Measurements from ENCODE around the gene AKR1C1. TPM values are rescaled to one million over a fixed set of nuclear protein-coding genes. Genes with fewer than 3 reads are reported as not detected.
"Not testable (repeated sequence)": the region's sequence is repeated elsewhere in the genome, so short reads cannot be mapped to it uniquely, and the experiment has no call there.

AKR1C1 gene
- total RNA-seq (10 to 100 TPM in 1 of 2 donors, 1 to 10 TPM in 1; 7.9 to 55.1 TPM), polyA plus RNA-seq (10 to 100 TPM; 36.9 to 53.5 TPM)
- long read RNA-seq, donor 1, result 0 reads
- long read RNA-seq, donor 2, result 0 reads
- long read RNA-seq, donor 3, result 0 reads
- long read RNA-seq, donor 4, result 0 reads
- long read RNA-seq, donor 5, full-length matches to known transcripts, result 1 of 1 reads
- long read RNA-seq, donor 5, partial matches to known transcripts, result 0 of 1 reads
- long read RNA-seq, donor 5, other reads (novel, unspliced or antisense), result 0 of 1 reads

GRCh38 chr10:4962876-4963814 is at the start of gene AKR1C1:
AKR1C1 (plus strand) TSS chr10:4963415; CDS start chr10:4963445, 30 bp downstream.
- WGBS, 2 donors, result 58 to 71% methylated on average over 6 of the region's 7 CpGs

GRCh38 chr10:4914213-4914850 is 48.9 kb upstream of the AKR1C1 start:
- Histone ChIP-seq H3K9ac (ENCODE audit: insufficient read depth in 1 of 2, low read length in 2 of 2) (no peak overlapping the region), H3K4me3 (no peak overlapping the region), H3K27ac (ENCODE audit: low read depth in 1 of 2, low read length in 1 of 2) (no peak overlapping the region), H3K36me3 (ENCODE audit: control insufficient read depth in 4 of 4, insufficient read depth in 4 of 4, low read length in 4 of 4) (no peaks in the 10 kb centered on the region), H3K9me3 (ENCODE audit: control insufficient read depth in 4 of 4, insufficient read depth in 3 of 4, low read length in 3 of 4) (no peaks in the 10 kb centered on the region), H3K4me1 (ENCODE audit: control insufficient read depth in 5 of 5, insufficient read depth in 5 of 5, low read length in 5 of 5) (no peaks in the 10 kb centered on the region), H3K27me3 (ENCODE audit: control insufficient read depth in 3 of 3, insufficient read depth in 3 of 3, low read length in 2 of 3) (no peaks in the 10 kb centered on the region)
- no peak for ATAC-seq (ENCODE audit: insufficient read depth, low FRiP score)
- TF ChIP-seq CTCF (IDR thresholded peaks at IDR 0.05; ENCODE audit: control extremely low read depth, extremely low read depth), result no peak
- DNase-seq, result no peak
- 91 to 94% methylated on average over 6 of the region's 6 CpGs for WGBS, 2 donors

More at GRCh38 chr10:4962876-4963814, at the start of gene AKR1C1:
- not testable (repeated sequence) for H3K36me3 ChIP-seq (ENCODE audit: control insufficient read depth in 4 of 4, insufficient read depth in 4 of 4, low read length in 4 of 4); H3K4me3 ChIP-seq; H3K27me3 ChIP-seq (ENCODE audit: control insufficient read depth in 3 of 3, insufficient read depth in 3 of 3, low read length in 2 of 3); H3K4me1 ChIP-seq (ENCODE audit: control insufficient read depth in 5 of 5, insufficient read depth in 5 of 5, low read length in 5 of 5); H3K9ac ChIP-seq (ENCODE audit: insufficient read depth in 1 of 2, low read length in 2 of 2); H3K9me3 ChIP-seq (ENCODE audit: control insufficient read depth in 4 of 4, insufficient read depth in 3 of 4, low read length in 3 of 4); H3K27ac ChIP-seq (ENCODE audit: low read depth in 1 of 2, low read length in 1 of 2)
- ATAC-seq (ENCODE audit: insufficient read depth, low FRiP score) (peak; percentile 94), DNase-seq (peak in 2 of 3 donors; percentile 24 to 39)

GRCh38 chr10:4916086-4916716 is 47.0 kb upstream of the AKR1C1 start:
- Histone ChIP-seq H3K4me1 (ENCODE audit: control insufficient read depth in 5 of 5, insufficient read depth in 5 of 5, low read length in 5 of 5) (no peaks in the 10 kb centered on the region), H3K27ac (ENCODE audit: low read depth in 1 of 2, low read length in 1 of 2) (no peak overlapping the region), H3K4me3 (no peak overlapping the region), H3K36me3 (ENCODE audit: control insufficient read depth in 4 of 4, insufficient read depth in 4 of 4, low read length in 4 of 4) (no peaks in the 10 kb centered on the region), H3K27me3 (ENCODE audit: control insufficient read depth in 3 of 3, insufficient read depth in 3 of 3, low read length in 2 of 3) (no peaks in the 10 kb centered on the region), H3K9ac (ENCODE audit: insufficient read depth in 1 of 2, low read length in 2 of 2) (no peak overlapping the region), H3K9me3 (ENCODE audit: control insufficient read depth in 4 of 4, insufficient read depth in 3 of 4, low read length in 3 of 4) (no peaks in the 10 kb centered on the region)
- DNase-seq (no peak), ATAC-seq (ENCODE audit: insufficient read depth, low FRiP score) (no peak)
- 93 to 95% methylated on average over 3 of the region's 3 CpGs for WGBS, 2 donors
- TF ChIP-seq CTCF (IDR thresholded peaks at IDR 0.05; ENCODE audit: control extremely low read depth, extremely low read depth), result no peak
